GM19467 (cell line): ENCODE measurements around the gene SPHKAP.
A peak's percentile ranks its signal among the peaks of the same experiment; 100 is the strongest.
"Not testable (repeated sequence)": the region's sequence is repeated elsewhere in the genome, so short reads cannot be mapped to it uniquely, and the experiment has no call there.

Experiments
- ATAC-seq: cut with Tn5 transposase; IDR thresholded peaks from one replicate; pipeline ENCODE4 v1.9.1; 2021; ENCODE audit warnings: mild to moderate bottlenecking, moderate library complexity; ENCODE audit not compliant: unreplicated experiment

SPHKAP gene

GRCh38 chr2:228181098-228182019 lies at the start of gene SPHKAP:
Gene SPHKAP, minus strand, starts transcription at chr2:228181687. Its CDS starts 89 bp downstream, at chr2:228181598.
- no peak for ATAC-seq

- ATAC-seq: no peak
These were observed 46.0 kb upstream of the SPHKAP start for GRCh38 chr2:228227466-228227865.

- no peak for ATAC-seq
These were observed 42.9 kb upstream of the SPHKAP start for GRCh38 chr2:228224410-228224809.

- ATAC-seq: not testable (repeated sequence)
These were observed 37.1 kb upstream of the SPHKAP start for GRCh38 chr2:228218593-228218992.

- no peak for ATAC-seq
These were observed 16.0 kb upstream of the SPHKAP start for GRCh38 chr2:228197504-228197903.

- no peak for ATAC-seq
These were observed 1.0 kb downstream of the SPHKAP start for GRCh38 chr2:228180181-228181097.

GRCh38 chr2:228167290-228167689 lies 14.2 kb downstream of the SPHKAP start:
- ATAC-seq: no peak

GRCh38 chr2:228164718-228165117 lies 16.8 kb downstream of the SPHKAP start:
- no peak for ATAC-seq

- ATAC-seq: no peak
These were observed 23.6 kb downstream of the SPHKAP start for GRCh38 chr2:228157841-228158240.

- no peak for ATAC-seq
These were observed 36.5 kb downstream of the SPHKAP start for GRCh38 chr2:228144961-228145360.

GRCh38 chr2:228140934-228141528 lies 40.5 kb downstream of the SPHKAP start:
- ATAC-seq: peak; percentile 70

GRCh38 chr2:228136027-228136426 lies 45.5 kb downstream of the SPHKAP start:
- ATAC-seq: no peak

- ATAC-seq: no peak
These were observed 46.2 kb downstream of the SPHKAP start for GRCh38 chr2:228135300-228135699.

- no peak for ATAC-seq
These were observed 49.7 kb downstream of the SPHKAP start for GRCh38 chr2:228131833-228132232.

GRCh38 chr2:228126401-228126800 lies 55.1 kb downstream of the SPHKAP start:
- ATAC-seq: no peak

- no peak for ATAC-seq
These were observed 62.5 kb downstream of the SPHKAP start for GRCh38 chr2:228118940-228119339.

GRCh38 chr2:228107846-228108245 lies 73.6 kb downstream of the SPHKAP start:
- ATAC-seq: no peak

GRCh38 chr2:228105526-228106250 lies 75.8 kb downstream of the SPHKAP start:
- no peak for ATAC-seq

GRCh38 chr2:228104215-228104614 lies 77.3 kb downstream of the SPHKAP start:
- ATAC-seq: no peak

GRCh38 chr2:228103379-228103778 lies 78.1 kb downstream of the SPHKAP start:
- ATAC-seq: no peak
